ENCODE measurements around the gene SORCS2.

DNA sequence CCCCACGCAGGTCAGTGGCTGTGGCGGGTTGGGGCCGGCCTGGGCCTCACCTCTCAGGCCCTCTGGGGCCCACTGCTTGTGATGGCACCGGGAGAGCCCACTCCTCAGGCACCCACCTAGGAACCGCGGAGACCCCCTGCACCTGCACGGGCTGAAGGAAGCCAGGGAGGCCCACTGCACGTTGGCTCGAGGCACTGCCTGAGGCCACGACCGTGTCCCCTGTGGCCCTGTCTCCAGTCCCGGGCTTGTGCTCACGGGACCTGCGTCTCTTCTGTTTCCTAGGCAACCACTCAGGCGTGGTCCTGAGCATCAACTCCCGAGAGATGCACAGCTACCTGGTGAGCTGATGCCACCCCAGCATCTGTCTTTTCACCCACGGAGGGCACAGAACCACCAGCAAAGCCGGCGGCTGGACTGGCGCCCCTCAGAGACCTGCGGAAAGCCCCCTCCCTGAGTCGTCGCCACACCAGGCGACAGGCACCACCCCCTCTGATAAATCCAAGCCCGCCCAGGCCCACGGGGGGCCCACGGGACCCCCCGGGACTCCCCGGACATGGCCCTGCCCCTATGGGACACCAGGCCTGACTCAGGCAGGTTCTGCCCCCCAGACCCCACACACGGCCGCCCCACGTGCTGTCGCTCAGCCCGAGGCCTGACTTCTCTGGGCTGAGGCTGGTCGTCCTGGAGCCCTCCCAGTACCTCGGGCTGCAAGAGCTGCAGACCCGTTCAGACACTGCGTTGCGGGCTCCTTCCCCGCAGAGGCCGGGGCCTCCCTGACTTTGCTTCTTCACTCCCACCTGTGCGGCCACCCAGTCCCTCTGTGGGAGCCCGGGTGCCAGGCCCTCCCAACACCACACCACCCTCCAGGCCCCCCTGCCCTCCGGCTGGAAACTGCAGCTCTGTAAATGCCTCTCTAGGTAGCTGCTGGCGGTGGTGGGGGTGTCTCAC is 547.9 kb downstream of the SORCS2 start:
- no peak for TF ChIP-seq POLR2A (IDR thresholded peaks at IDR 0.05)
- TF ChIP-seq, protein P1, sequence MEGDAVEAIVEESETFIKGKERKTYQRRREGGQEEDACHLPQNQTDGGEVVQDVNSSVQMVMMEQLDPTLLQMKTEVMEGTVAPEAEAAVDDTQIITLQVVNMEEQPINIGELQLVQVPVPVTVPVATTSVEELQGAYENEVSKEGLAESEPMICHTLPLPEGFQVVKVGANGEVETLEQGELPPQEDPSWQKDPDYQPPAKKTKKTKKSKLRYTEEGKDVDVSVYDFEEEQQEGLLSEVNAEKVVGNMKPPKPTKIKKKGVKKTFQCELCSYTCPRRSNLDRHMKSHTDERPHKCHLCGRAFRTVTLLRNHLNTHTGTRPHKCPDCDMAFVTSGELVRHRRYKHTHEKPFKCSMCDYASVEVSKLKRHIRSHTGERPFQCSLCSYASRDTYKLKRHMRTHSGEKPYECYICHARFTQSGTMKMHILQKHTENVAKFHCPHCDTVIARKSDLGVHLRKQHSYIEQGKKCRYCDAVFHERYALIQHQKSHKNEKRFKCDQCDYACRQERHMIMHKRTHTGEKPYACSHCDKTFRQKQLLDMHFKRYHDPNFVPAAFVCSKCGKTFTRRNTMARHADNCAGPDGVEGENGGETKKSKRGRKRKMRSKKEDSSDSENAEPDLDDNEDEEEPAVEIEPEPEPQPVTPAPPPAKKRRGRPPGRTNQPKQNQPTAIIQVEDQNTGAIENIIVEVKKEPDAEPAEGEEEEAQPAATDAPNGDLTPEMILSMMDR (IDR thresholded peaks at IDR 0.05): no peak
